HEK293T (cell line): ENCODE results near the gene LRRC59.

Source experiments
- CTCF ChIA-PET: fragments of 350-600 bp; formaldehyde crosslinking; extraction: SDS; loops from one replicate; lab custom pipeline; 2021; ENCODE audit warnings: antibody characterized with exemption, inconsistent platforms; lab: Yijun Ruan, JAX
- POLR2A ChIA-PET: fragments of 350-600 bp; formaldehyde crosslinking; extraction: SDS; loops from one replicate; lab custom pipeline; 2020; ENCODE audit warnings: antibody characterized with exemption, inconsistent platforms; lab: Yijun Ruan, JAX
- DNase-seq: peaks from one replicate; pipeline ENCODE4 v3.0.0; 2012; ENCODE audit warnings: mixed read lengths; ENCODE audit errors: extremely low spot score
- ARNT ChIP-seq: fragments of 450-650 bp; IDR thresholded peaks from 2 replicates; pipeline ENCODE4 v1.6.1; 2017; ENCODE audit warnings: mild to moderate bottlenecking
- BHLHE40 ChIP-seq: fragments of 450-650 bp; IDR thresholded peaks from 2 replicates; pipeline ENCODE4 v1.6.1; 2016; ENCODE audit warnings: mild to moderate bottlenecking, moderate library complexity, borderline replicate concordance
- CTBP1 ChIP-seq: fragments of 450-650 bp; IDR thresholded peaks from 2 replicates; pipeline ENCODE4 v1.6.1; 2016; ENCODE audit warnings: borderline replicate concordance
- ELF4 ChIP-seq: fragments of 450-650 bp; IDR thresholded peaks from 2 replicates; pipeline ENCODE4 v1.6.1; 2017; ENCODE audit warnings: antibody characterized with exemption
- FOXA1 ChIP-seq: fragments of 450-650 bp; IDR thresholded peaks from 2 replicates; pipeline ENCODE4 v1.6.1; 2016; ENCODE audit warnings: mild to moderate bottlenecking
- FOXK2 ChIP-seq: fragments of 450-650 bp; IDR thresholded peaks from 2 replicates; pipeline ENCODE4 v1.6.1; 2016; ENCODE audit warnings: mild to moderate bottlenecking
- FOXM1 ChIP-seq: fragments of 450-650 bp; IDR thresholded peaks from 2 replicates; pipeline ENCODE4 v1.6.1; 2017; ENCODE audit warnings: mild to moderate bottlenecking, borderline replicate concordance
- HDGF ChIP-seq: fragments of 450-650 bp; IDR thresholded peaks from 2 replicates; pipeline ENCODE4 v1.6.1; 2017; ENCODE audit warnings: antibody characterized with exemption, borderline replicate concordance
- L3MBTL2 ChIP-seq: fragments of 450-650 bp; conservative IDR thresholded peaks from 2 replicates; pipeline ENCODE4 v1.6.1; 2016; ENCODE audit warnings: mild to moderate bottlenecking
- LEF1 ChIP-seq: fragments of 450-650 bp; IDR thresholded peaks from 2 replicates; pipeline ENCODE4 v1.6.1; 2017; ENCODE audit warnings: mild to moderate bottlenecking, borderline replicate concordance
- NFRKB ChIP-seq: fragments of 450-650 bp; IDR thresholded peaks from 2 replicates; pipeline ENCODE4 v1.6.1; 2016; ENCODE audit warnings: mild to moderate bottlenecking, moderate library complexity
- SP1 ChIP-seq: fragments of 450-650 bp; IDR thresholded peaks from 2 replicates; pipeline ENCODE4 v1.6.1; 2017
- SUZ12 ChIP-seq: fragments of 450-650 bp; IDR thresholded peaks from 2 replicates; pipeline ENCODE4 v1.6.1; 2016; ENCODE audit warnings: mild to moderate bottlenecking
- TARDBP ChIP-seq: fragments of 450-650 bp; IDR thresholded peaks from 2 replicates; pipeline ENCODE4 v1.6.1; 2016
- ZNF384 ChIP-seq: fragments of 450-650 bp; IDR thresholded peaks from 2 replicates; pipeline ENCODE4 v1.6.1; 2016
- TF ChIP-seq, protein P1 (sequence below): fragments of 450-650 bp; IDR thresholded peaks from 2 replicates; pipeline ENCODE4 v1.6.1; 2016

LRRC59 gene

DNA sequence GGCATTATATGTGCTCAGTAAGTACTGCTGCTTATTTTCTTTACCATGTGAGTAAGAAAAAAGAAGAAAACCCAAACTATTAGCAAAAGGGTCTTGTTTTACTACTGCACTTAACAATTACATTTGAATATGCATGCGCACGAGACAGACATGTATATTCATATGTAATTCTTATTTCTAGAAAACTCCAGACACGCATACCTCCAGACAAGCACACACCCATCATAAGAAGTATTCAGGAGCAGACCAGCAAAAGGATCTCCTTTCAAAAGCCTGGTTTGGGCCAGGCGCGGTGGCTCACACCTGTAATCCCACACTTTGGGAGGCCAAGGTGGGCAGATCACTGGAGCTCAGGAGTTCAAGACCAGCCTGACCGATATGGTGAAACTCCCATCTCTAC is 7.8 kb downstream of the LRRC59 start:
- POLR2A ChIA-PET = interaction anchor here (1.0 to 1.3 kb wide), 2 partner anchors 8 to 16 kb away, joined by 3 to 5 read pairs; partner anchors contain the start of gene LRRC59

DNA sequence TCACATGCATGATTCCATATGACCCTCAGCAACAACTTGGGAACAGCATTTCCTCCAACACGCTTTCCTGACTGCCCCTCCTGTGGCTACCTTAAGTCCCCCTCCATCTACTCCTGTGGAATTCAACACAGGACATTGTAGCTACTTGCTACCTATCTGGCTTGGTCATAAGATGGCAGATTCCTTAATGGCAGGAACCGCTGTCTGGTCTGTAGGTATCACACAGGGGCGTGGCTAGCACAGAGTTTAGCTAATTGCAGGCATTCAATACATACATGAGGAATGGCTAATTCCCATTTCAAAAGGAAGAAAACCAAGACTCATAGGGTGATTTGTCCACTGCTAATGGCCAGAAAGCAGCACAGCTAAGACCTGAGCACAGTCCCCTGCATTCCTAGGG is 8.6 kb downstream of the LRRC59 start:
- CTCF ChIA-PET = interaction anchor here (1.1 kb wide), 1 partner anchor 9 kb away, joined by 9 read pairs; the partner anchor contains the start of gene LRRC59
- TF ChIP-seq LEF1 (no peak), FOXK2 (no peak), NFRKB (no peak), TARDBP (no peak), ELF4 (no peak), ZNF384 (no peak), BHLHE40 (no peak), ARNT (no peak)
- TF ChIP-seq, protein P1, sequence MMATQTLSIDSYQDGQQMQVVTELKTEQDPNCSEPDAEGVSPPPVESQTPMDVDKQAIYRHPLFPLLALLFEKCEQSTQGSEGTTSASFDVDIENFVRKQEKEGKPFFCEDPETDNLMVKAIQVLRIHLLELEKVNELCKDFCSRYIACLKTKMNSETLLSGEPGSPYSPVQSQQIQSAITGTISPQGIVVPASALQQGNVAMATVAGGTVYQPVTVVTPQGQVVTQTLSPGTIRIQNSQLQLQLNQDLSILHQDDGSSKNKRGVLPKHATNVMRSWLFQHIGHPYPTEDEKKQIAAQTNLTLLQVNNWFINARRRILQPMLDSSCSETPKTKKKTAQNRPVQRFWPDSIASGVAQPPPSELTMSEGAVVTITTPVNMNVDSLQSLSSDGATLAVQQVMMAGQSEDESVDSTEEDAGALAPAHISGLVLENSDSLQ = no peak
- POLR2A ChIA-PET = interaction anchor here (1.0 to 1.3 kb wide), 2 partner anchors 8 to 15 kb away, joined by 3 to 5 read pairs; partner anchors contain the start of gene LRRC59

More for the DNA sequence above, 7.8 kb downstream of the LRRC59 start:
- TF ChIP-seq FOXM1 (no peak), L3MBTL2 (no peak), ELF4 (no peak), CTBP1 (no peak), LEF1 (no peak), NFRKB (no peak), ZNF384 (no peak), BHLHE40 (no peak)
- TF ChIP-seq, protein P1 = no peak
- DNase-seq = no peak
- CTCF ChIA-PET = interaction anchor here (1.1 kb wide), 1 partner anchor 8 kb away, joined by 9 read pairs; the partner anchor contains the start of gene LRRC59

DNA sequence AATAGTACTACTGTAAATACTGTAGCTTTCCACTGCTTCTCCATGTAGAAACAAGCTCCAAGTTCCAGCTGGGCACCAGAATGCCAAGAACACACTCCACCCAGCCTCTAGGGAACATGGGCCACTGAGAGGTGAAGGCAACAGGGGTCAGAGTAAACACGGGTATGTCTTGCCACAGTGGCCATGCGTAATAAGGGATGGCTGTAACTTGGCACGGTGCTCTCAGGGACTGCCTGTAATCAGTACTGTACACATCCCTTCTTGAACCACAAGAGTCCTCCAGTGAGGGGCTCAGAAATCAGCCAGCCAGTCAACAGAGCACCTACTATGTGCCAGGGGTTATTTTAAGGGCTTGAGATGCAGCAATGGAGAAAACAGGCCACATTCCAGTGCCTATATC is 10.8 kb downstream of the LRRC59 start:
- CTCF ChIA-PET = no interaction called here
- no peak for TF ChIP-seq ELF4
- no peak for TF ChIP-seq LEF1
- TF ChIP-seq, protein P1 = no peak
- TF ChIP-seq FOXK2 = no peak
- no peak for TF ChIP-seq ZNF384
- no peak for TF ChIP-seq BHLHE40
- TF ChIP-seq NFRKB = no peak
- TF ChIP-seq CTBP1 = no peak
- no peak for TF ChIP-seq FOXA1
- no peak for DNase-seq
- POLR2A ChIA-PET = interaction anchor here (4.3 kb wide), 1 partner anchor 11 kb away, joined by 24 read pairs; the partner anchor contains the start of gene LRRC59

More for the DNA sequence above, 8.6 kb downstream of the LRRC59 start:
- no peak for DNase-seq

DNA sequence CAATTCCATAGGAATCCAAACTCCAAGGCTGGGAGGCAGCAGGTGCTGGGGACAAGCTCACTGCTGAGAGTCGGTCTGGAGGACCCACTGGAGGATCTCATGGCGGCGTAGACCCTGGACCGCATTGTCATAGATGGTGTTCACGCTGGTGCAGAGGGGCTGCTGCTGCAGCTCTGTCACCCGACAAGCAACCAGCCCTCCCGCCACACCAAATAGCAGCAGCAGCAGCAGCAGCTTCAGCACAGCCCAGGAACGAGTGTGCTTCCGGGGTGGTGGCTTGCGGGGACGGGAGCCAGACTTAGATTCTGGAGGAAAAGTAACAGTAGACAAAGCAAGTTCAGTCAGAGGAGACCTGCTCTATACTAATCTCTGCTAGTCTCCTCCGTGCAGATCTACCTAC is 14.4 kb downstream of the LRRC59 start:
- POLR2A ChIA-PET = interaction anchor here (2.5 to 2.7 kb wide), 2 partner anchors 8 to 14 kb away, joined by 9 to 22 read pairs; partner anchors contain the start of gene LRRC59
- CTCF ChIA-PET = no interaction called here
- DNase-seq = no peak
- TF ChIP-seq SUZ12 = no peak
- TF ChIP-seq FOXA1 = no peak
- TF ChIP-seq, protein P1 = no peak
- TF ChIP-seq NFRKB = no peak
- TF ChIP-seq ARNT = no peak
- TF ChIP-seq ELF4 = no peak
- TF ChIP-seq ZNF384 = no peak
- no peak for TF ChIP-seq TARDBP
- no peak for TF ChIP-seq CTBP1
- TF ChIP-seq SP1 = no peak
- TF ChIP-seq FOXK2 = no peak
- TF ChIP-seq L3MBTL2 = no peak
- no peak for TF ChIP-seq HDGF
- no peak for TF ChIP-seq FOXM1

DNA sequence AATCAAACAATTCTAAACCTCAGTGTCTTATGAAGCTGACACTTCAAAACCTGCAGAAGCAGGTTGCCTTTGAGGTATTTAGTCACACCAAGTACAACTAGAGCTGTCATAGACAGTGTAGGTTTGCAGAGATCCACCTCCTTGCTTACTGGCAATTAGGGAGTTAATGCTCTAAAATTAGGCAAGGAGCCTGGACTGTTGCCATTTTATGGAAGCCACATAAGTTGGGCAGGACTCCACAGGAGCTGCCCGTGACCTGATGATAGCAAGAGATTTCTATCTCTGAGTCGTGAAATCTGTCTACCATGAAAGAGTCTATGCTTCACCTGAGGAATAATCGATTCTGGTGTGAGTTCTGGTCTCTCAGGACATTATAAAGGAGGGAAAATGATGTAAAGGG is 15.4 kb downstream of the LRRC59 start:
- ChIA-PET POLR2A (interaction anchor here (1.0 to 2.7 kb wide), 3 partner anchors 9 to 19 kb away, joined by 3 to 22 read pairs (median 9); partner anchors contain the start of gene LRRC59), CTCF (interaction anchor here (1.1 to 1.3 kb wide), 2 partner anchors 15 to 21 kb away, joined by 3 to 5 read pairs; partner anchors contain the start of gene LRRC59)
- TF ChIP-seq CTBP1 (no peak), LEF1 (no peak)
- no peak for DNase-seq

DNA sequence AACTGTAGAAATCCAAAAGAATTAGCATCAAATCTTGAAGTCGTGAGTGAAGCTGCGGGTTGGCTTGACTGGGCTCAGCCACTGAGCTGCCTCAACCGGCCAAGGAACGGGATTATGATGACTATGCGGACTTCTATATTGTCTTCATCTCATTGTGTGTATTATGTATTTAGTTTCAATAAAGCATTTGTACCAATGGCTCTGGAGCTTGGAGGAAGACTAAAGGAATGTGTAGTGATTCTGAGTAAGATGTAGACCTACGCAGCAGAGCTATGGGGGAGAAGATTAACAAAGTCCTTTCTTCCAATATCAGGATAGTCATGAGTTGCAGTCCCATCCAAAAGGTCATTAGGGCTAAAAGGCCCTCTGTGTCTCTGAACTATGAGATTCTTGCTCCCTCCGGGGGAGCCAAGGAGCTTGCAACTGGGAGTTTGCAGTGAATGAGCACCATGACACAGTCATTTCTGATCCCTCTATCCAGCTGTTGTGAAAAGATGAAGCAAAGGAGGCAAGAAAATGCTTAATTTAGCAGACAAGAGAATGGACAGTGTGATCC is 16.0 kb downstream of the LRRC59 start:
- CTCF ChIA-PET = interaction anchor here (0.7 to 1.3 kb wide), 3 partner anchors 16 to 74 kb away, joined by 3 to 5 read pairs (median 3); partner anchors contain the start of gene LRRC59
- POLR2A ChIA-PET = interaction anchor here (1.0 to 2.7 kb wide), 3 partner anchors 10 to 18 kb away, joined by 3 to 22 read pairs (median 9); partner anchors contain the start of gene LRRC59
- DNase-seq = no peak
- TF ChIP-seq BHLHE40 (no peak), FOXA1 (no peak), HDGF (no peak), ARNT (no peak), FOXK2 (no peak), SUZ12 (no peak), NFRKB (no peak), SP1 (no peak), ELF4 (no peak)
